HFFc6 (cell line): ENCODE results near the gene TALDO1. TPM values are rescaled to one million over a fixed set of nuclear protein-coding genes. Genes with fewer than 3 reads are reported as not detected.

ENCODE experiments used
- DNase-seq: peaks from one replicate; pipeline ENCODE4 v3.0.0-alpha.2; 2018
- H3K27ac Mint-ChIP-seq: 2 replicates; pipeline ENCODE4 v1.8.0; 2020; ENCODE audit warnings: mild to moderate bottlenecking, mixed read lengths
- H3K27me3 Mint-ChIP-seq: 2 replicates; pipeline ENCODE4 v1.8.0; 2021; ENCODE audit warnings: mild to moderate bottlenecking, moderate library complexity, mixed read lengths; ENCODE audit not compliant: insufficient read depth
- H3K36me3 Mint-ChIP-seq: 2 replicates; pipeline ENCODE4 v1.8.0; 2021; ENCODE audit warnings: low read depth, mixed read lengths
- H3K4me1 Mint-ChIP-seq: 2 replicates; pipeline ENCODE4 v1.8.0; 2020; ENCODE audit warnings: low read depth, mixed read lengths
- H3K4me3 Mint-ChIP-seq: 2 replicates; pipeline ENCODE4 v1.8.0; 2020; ENCODE audit warnings: mild to moderate bottlenecking, moderate library complexity, mixed read lengths
- H3K9me3 Mint-ChIP-seq: 2 replicates; pipeline ENCODE4 v1.8.0; 2020; ENCODE audit warnings: mild to moderate bottlenecking, mixed read lengths
- CTCF ChIP-seq: fragments of 200-600 bp; sonication (generic); IDR thresholded peaks from 2 replicates; pipeline ENCODE4 v1.5.0; 2021; ENCODE audit warnings: antibody characterized with exemption, mild to moderate bottlenecking
- total RNA-seq, 6 experiments: library from RNA; stranded (reverse); fragmentation: NEBNext Ultra II Directional; extraction: Animal tissue kit (Norgen Biotek cat#: 25700); gene quantifications; 2 replicates in 1 of 6; 3 replicates in 5 of 6; pipeline ENCODE4 v1.2.3, GENCODE V29; 2021

Gene TALDO1
- total RNA-seq, 6 experiments from 2014 or later = 230 to 351 (median 300) TPM

GRCh38 chr11:782264-783174 lies 35.3 kb downstream of the TALDO1 start:
- Mint-ChIP-seq H3K27me3 (no peaks in the 10 kb centered on the region; the same call in 1 of the 2 replicates), H3K9me3 (no peaks in the 10 kb centered on the region), H3K4me3 (no peak overlapping the region), H3K27ac (no peak overlapping the region), H3K4me1 (peaks cover 17% of the 10 kb centered on the region), H3K36me3 (peaks cover 6% of the 10 kb centered on the region)
- no peak for TF ChIP-seq CTCF
- no peak for DNase-seq

GRCh38 chr11:783581-784015 lies 36.3 kb downstream of the TALDO1 start:
- TF ChIP-seq CTCF = peak; percentile 78
- peaks cover 17% of the 10 kb centered on the region for H3K4me1 Mint-ChIP-seq
- DNase-seq = peak; percentile 74
- H3K9me3 Mint-ChIP-seq = no peaks in the 10 kb centered on the region
- H3K27ac Mint-ChIP-seq = peak overlapping the region; percentile 69
- H3K27me3 Mint-ChIP-seq = no peaks in the 10 kb centered on the region; the same call in 1 of the 2 replicates
- H3K36me3 Mint-ChIP-seq = peaks cover 6% of the 10 kb centered on the region
- H3K4me3 Mint-ChIP-seq = peak overlapping the region; percentile 12

DNA sequence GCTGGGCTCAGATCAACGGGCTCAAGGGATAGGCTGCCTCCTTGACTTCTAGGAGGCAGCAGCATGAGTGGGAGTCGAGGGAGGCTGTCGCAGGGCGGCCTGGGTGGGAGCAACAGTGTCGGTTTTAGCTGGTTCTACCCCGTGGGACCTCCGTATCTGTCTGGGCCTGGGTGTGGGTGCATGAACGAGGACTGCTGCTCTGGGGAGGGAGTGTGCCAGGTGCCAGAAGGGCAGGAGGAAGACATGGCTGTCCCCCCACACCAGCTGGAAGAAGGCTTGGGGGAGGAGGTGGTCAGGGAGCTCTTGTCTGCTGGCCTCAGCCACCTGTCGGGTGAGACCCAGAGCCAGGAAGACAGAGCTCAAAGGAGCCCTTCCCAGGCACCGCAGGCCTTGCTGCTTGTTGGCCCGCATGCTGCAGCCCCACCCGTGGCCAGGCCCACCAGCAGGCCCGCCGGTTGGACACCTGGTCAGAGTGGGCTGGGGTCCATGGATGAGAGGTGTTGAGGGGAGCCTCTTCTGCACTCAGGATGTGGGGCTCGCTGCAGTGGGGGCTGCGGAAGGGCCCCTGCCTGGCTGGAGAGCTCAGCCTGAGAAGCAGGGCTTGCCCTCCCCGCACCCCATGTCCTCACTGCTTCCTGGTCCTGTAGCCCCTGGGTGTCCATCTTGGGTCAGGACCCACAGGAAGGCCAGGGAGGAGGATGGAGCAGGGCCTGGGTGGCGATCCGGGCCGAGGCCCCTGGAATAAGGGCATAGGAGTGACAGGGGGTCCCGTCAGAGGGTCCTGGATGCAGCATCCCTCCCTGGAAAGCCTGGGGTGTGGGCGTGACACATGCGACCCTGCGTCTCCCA lies 39.2 kb downstream of the TALDO1 start:
- H3K27me3 Mint-ChIP-seq = no peaks in the 10 kb centered on the region; the same call in 1 of the 2 replicates
- no peaks in the 10 kb centered on the region for H3K9me3 Mint-ChIP-seq
- peaks cover 17% of the 10 kb centered on the region for H3K4me1 Mint-ChIP-seq
- peaks cover 6% of the 10 kb centered on the region for H3K36me3 Mint-ChIP-seq
- H3K27ac Mint-ChIP-seq = no peak overlapping the region
- no peak for DNase-seq
- TF ChIP-seq CTCF = no peak
- H3K4me3 Mint-ChIP-seq = no peak overlapping the region

- Mint-ChIP-seq H3K27ac (no peak overlapping the region), H3K27me3 (no peaks in the 10 kb centered on the region; the same call in 1 of the 2 replicates), H3K36me3 (peaks cover 6% of the 10 kb centered on the region), H3K4me1 (peaks cover 17% of the 10 kb centered on the region), H3K9me3 (no peaks in the 10 kb centered on the region), H3K4me3 (no peak overlapping the region)
- TF ChIP-seq CTCF = no peak
- no peak for DNase-seq
These were observed 39.9 kb downstream of the TALDO1 start for GRCh38 chr11:787084-787675.

GRCh38 chr11:788009-788640 lies 40.9 kb downstream of the TALDO1 start:
- DNase-seq = no peak
- no peak overlapping the region for H3K4me3 Mint-ChIP-seq
- no peak overlapping the region for H3K27ac Mint-ChIP-seq
- peaks cover 6% of the 10 kb centered on the region for H3K36me3 Mint-ChIP-seq
- TF ChIP-seq CTCF = peak; percentile 46
- no peaks in the 10 kb centered on the region; the same call in 1 of the 2 replicates for H3K27me3 Mint-ChIP-seq
- H3K4me1 Mint-ChIP-seq = peaks cover 15% of the 10 kb centered on the region
- H3K9me3 Mint-ChIP-seq = no peaks in the 10 kb centered on the region
